CD4-positive, alpha-beta T cell treated with Interleukin-6 at 100 ng/mL for 8 hours (primary cell): ENCODE results near the gene TAF8.
"Not testable (repeated sequence)": the region's sequence is repeated elsewhere in the genome, so short reads cannot be mapped to it uniquely, and the experiment has no call there.

Experiments used
- DNase-seq: peaks from one replicate; pipeline ENCODE4 v3.0.0-alpha.2; 2020; ENCODE audit warnings: mixed read lengths, low spot score

Gene TAF8

DNA sequence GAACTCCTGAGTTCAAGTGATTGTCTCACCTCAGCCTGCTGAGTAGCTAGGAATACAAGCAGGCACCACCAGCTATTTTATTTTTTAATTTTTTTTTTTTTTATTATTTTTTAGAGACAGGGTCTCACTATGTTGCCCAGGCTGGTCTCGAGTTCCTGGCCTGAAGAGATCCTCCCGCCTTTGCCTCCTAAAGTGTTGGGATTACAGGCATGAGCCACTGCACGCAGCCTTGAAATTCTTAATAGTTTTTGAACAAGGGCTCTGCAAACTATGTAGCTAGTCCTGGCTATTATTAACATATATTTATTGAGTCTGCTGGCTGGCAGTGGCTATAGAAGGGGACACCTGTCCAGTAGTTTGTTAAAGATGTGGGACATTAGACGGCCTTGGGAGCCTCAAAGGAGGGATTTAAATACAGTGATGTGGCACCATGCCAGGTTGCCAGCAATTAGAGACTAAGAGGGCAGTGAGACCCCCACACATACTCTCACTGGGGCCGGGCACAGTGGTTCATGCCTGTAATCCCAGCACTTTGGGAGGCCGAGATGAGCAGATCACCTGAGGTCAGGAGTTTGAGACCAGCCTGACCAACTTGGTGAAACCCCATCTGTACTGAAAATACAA lies 21.1 kb upstream of the TAF8 start:
- no peak for DNase-seq

DNA sequence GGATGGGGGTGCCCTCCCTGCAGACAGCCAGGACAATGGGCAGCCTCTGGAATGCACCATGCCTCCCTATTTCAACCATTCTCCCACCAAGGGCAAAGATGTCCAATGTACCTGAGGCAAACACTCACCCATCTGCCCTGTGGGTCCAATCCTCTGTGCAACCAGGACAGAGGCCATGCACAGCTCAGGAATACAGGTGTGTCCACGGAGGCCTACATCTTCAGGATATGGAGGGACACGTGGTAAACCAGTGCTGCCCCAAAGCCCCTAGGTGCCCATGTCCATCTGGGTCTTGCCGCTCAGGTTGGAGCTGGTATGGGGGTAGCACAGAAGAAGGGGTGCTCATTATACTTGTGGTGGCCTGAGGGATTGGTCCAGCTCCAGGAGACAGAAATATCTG lies 20.4 kb upstream of the TAF8 start:
- DNase-seq, result no peak

DNA sequence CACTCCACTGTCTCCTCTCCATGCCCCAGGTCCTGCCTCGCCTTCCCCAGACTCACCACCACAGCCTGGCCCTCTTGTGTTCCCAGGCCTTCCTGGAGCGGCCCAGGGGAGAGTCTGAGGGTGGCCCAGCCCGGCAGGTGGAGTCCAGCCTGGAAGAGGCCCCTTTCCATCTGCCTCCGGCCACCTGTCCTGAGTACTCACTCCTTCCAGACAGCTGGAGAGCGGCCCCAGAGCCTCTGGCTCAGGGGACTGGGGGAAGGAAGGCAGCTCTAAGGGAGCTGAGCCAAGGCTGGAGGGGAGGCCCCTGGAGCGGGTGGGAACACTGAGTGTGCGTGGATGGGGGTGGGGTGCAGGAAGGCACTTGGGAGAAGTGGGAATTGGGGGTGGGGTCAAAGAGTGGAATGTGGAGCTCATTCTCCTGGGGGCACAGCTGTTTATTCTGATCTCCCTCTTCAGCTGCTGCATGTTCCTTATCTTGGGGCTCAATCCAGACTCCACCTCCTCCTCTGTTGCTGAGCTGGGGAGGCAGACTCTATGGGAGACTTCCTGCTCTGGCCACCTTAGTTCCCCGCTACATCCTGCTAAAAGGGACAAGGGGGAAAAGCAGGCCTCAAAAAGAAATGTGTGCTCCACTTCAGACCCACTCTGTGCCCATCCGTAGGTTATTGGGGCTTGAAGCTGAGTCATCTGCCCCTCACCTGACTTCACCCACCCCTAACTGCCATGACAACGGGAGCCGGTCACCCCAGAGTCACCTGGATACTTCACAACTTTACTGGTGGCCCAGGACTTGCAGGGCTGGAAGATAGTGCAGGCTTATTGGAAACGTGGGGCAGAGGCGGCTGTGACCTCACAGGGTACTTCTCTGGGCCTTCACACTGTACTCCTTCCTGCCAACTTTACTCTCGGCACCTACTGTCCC lies 19.5 kb upstream of the TAF8 start:
- peak; percentile 31 for DNase-seq

DNA sequence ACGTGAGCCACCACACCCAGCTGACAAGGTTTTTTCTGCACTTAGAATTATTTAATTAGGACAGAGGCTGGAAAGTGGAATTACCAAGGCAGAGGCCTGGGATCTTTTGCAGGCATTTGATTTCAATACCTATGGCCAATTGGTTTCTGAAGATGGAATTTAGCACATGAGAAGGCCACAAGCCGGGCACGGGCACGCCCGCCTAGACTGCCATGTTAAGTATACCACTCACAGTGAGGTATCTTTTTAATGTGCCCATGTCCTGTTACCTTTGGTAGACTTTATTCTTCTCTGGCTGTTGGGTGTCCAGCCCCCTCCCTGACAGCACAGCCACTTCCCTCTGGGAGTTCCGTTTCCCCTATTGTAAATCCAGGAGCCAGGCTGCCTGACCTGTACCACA lies 18.0 kb upstream of the TAF8 start:
- no peak for DNase-seq

DNA sequence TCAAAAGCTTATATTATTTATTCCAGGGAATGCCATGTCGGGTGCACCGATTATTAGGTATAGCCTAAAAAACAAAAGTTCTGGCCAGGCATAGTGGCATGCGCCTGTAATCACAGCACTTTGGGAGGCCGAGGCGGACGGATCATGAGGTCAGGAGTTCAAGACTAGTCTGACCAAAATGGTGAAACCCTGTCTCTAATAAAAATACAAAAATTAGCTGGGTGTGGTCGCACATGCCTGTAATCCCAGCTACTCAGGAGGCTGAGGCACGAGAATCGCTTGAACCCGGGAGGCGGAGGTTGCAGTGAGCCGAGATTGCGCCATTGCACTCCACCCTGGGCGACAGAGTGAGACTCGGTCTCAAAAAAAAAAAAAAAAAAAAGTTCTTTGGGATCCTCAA lies 12.7 kb upstream of the TAF8 start:
- DNase-seq, result not testable (repeated sequence)

DNA sequence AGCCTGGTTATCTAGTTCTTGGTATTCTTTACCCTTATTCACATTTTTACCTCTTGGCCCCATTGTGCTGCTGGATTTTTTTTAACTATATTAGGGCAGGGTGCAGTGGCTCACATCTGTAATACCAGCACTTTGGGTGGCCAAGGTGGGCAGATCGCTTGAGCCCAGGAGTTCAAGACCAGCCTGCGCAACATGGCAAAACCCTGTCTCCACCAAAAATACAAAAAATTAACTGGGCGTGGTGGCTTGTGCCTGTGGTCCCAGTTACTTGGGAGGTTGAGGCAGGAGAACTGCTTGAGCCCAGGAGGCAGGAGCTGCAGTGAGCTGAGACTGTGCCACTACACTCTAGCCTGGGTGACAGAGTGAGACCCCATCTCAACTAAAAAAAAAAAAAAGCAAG lies 12.2 kb upstream of the TAF8 start:
- no peak for DNase-seq

DNA sequence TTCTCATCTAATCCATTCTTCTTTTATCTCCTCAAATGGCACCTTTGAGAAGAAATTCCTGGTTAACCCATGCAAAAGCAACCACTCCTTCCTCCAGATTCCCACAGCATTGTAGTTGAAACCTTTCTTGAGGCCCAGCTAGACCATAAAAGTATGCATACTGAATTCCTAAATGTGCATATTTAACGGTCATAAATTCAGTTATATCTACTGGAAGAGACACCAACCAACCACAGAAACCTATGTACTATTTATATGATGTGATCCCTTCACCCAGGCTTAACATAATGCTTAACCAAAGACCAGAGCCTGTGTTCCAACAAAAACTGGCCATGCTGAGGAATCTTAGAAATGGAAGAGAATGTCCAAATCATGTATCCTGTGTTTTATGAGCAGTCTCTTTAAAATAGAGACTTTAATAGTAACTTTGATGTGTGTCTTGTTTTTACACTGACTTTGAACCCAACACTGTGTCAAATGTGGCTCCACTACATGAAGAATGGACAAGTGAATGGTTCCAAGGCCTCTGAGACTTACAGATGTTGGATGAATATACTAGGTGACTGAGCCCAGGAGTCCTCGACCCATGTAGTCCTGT lies 11.4 kb upstream of the TAF8 start:
- no peak for DNase-seq

DNA sequence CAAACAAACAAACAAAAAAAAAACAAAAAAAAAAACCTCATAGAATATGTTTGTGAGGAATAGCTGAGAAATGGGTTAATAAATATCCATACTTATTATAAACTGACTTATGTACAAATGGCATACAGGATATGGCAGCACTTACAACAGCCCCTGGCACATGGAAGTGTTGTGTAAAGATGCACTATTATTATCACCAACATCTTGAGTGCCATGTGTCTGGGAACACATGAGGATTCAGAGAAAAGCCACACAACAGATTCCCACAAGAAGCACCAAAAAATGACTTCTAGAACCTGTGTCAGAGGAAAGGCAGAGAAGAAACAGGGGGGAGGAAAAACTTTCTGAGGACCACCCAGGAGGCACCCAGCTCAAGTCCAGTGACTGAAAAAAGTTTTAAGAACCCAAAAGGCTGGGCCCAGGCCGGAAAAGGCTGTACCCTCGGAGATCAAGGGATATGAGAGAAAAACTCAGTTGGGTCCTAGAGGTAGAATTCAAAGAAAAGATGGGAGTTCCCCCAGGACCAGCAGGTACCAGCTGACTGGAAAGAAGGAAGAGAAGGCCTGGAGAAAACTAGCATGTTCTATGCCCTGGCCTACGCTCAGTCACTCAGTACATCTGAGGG lies 9.4 kb upstream of the TAF8 start:
- DNase-seq, result no peak

DNA sequence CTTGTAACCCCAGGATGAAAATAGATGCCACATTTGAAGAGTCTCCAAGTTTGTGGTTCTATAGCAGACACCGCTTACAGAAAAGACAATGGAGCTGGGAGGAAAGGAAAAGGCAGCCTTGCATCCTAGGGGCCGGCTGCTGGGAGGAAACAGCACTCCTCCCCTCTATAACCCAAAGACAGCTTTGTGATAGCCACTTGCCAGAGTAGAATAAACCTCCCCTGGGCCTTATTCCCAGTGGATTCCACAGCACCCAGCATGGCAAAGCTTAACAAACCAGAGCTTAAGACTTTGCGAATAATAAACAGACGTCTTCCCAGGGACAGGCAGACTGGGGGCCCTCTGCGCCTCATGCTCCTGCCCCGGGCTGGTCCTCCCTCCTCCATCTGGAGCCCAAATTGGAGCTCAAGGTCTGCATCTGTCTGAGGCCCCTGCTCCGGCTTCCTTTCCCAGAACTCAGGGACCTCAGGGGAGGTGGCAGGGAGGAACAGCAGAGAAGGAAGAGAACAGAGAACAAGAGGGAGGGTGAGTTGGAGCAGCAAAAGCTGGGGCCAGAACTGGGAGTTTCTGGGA lies 8.8 kb upstream of the TAF8 start:
- DNase-seq, result no peak

DNA sequence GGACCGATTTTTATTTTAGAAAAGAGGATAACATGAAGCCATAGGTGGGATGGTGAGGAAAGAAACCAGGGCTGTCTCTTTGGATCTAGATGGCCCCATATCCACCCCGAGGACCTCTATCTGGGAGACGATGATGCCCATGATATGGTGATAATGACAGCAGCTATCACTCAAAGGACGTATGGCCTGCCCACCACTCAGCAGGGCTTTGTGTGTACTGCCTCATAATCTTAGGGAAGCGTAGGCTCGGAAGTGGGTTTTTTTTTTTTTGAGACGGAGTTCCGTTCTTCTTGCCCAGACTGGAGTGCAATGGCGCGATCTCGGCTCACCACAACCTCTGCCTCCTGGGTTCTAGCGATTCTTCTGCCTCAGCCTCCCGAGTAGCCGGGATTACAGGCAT lies 8.2 kb upstream of the TAF8 start:
- no peak for DNase-seq

DNA sequence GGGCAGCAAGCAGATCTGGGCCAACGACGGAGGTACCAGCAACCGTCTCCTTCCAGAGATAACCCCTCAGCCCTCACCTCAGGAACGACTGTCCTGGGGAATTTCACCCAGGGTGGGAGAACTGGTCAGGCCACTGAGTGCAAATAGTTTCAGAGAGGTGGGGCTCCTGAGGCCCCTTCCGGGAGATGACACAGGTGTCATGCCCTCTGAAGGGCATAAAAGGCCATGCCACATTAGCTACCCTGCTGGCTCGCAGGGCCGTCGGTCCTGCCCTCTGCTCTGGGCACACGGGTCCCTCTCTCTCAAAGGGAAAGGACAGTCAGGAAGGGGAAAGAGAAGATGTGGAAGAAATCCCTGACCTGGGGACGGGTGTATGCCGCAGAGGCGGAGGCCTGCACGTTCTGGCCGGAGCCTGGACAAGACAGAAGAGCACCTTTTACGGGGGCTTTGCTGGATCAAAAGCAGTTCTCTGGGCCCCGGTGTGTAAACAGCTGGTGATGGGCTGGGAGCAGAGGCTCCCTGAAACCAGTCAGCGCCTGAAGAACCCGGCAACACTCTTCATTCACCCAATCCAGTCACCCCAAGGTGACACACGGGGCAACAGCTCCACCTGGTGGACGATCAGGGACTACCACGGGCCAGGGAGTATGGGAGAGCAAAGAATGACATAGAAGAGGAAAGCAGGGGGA lies 6.4 kb upstream of the TAF8 start:
- DNase-seq, result peak; percentile 88

DNA sequence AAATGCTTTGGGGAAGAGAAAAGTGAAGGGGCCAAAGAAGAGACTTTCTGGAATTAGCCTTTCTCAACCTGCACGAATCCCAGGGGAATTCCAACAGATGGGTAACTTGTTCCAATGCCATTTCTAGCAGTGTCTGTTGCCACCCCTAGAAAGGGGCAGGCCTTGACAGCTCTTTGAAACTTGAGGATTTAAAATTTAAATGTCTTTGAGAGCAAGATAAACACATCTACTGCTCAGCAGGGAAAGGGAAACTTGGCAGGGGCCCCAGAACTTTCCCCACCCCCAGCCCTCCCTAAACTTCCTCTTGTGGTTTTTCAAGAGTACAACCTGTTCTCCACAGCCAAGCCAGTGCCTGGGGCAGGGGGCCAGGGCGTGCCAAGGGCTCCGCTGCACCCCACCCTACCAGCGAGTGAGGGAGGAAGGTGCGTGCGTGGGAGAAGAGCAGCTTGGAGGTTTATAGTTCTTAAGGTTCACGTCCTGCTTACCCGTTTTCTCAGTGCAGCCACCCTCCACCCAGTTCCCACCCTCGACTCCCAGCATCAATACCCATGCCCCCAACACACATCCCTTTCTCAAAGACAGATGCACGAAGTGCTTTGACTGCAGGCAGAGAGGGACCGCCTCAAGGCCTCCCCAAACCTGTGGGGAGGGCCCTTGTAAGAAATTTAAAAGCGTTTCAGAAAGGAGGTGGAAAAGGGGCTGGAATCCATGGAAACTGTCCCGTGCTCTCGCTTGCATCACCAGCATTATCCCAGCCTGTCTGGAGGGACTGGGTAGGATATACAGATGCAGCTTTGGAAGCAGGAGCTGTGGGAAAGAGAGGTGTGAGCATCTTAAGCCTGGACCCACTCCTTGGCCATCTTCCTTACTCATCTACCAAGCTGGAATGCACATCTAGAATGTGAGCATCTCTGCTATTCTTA lies 4.5 kb upstream of the TAF8 start:
- peak; percentile 92 for DNase-seq

DNA sequence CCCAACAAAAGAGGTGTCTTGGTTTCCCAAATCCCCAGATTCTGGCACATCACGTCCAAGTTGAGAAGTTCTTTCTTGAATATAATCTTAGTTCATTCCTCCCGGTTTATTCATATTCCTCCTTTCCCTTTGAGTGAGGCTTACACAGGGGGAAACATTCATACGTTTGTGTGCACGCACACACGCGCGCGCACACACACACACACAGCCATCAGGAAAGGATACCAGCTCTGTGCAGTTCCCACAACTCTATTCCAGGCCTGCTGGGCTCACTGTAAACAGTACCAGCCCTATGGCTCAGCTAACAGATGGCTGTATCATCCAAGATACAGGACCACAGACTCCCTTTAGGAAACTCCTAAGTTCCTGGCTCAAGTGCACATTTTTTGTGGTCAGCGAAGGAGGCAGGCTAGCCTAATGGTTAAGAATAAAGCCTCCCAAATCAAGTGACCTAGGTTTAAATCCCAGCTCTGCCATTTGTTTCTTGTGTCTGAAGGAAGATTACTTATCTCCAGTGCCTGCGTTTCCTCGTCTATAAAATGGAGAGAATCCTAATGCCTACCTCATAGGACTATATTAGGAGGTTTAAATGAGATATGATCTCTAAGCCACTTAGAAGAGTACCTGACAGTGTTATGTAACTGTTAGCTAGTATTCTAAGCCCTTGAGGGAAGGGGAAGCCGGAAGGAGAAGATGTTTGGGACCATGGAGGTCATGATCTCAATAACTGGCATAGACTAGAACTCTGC lies 3.7 kb upstream of the TAF8 start:
- DNase-seq, result no peak

DNA sequence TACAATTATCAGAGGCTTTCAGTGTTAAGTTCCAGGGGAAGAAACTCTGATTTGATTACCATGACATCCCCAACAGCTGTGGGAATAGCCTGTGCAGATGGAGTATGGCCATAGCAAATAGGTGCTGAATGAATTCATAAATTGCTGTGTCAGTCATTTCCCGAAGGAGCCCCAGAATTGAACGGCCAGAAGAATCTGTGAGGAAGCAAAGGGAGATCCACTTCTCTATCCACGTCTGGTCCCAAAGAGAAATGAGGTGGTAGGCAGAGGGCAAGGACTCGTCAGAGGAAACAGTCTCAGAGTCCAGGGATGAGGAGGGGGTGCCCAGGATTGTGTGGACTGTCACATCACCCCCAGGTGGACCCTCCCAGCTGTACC lies 3.1 kb upstream of the TAF8 start:
- DNase-seq, result no peak

DNA sequence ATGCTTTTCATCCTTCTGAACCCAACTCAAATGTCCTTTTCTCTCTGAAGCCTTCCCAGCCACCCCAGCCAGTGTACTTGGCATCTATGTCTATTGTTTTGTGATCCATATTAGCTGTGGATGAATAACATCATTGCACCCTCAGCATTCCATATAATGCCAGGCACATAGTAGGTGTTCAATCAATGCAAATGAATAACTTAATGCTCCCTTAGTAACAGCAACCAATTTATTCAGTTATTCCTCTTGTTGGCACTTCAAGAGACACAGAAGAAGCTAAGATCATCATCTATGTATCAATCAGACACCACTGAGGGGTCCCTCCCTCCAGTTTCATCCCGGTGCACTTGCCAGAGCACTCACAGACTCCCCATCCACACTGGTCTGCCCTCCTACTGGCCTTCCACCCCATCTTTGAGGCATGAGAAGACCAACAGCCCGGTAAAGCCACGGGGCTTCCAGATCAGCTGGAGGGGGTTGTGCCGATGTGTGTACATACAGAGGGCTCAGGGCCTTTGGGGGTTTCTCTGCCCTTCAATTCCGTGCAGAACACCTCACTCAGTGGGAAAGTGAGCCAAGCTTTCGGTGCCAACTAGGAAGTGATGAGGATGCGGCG lies 2.4 kb upstream of the TAF8 start:
- DNase-seq, result no peak

DNA sequence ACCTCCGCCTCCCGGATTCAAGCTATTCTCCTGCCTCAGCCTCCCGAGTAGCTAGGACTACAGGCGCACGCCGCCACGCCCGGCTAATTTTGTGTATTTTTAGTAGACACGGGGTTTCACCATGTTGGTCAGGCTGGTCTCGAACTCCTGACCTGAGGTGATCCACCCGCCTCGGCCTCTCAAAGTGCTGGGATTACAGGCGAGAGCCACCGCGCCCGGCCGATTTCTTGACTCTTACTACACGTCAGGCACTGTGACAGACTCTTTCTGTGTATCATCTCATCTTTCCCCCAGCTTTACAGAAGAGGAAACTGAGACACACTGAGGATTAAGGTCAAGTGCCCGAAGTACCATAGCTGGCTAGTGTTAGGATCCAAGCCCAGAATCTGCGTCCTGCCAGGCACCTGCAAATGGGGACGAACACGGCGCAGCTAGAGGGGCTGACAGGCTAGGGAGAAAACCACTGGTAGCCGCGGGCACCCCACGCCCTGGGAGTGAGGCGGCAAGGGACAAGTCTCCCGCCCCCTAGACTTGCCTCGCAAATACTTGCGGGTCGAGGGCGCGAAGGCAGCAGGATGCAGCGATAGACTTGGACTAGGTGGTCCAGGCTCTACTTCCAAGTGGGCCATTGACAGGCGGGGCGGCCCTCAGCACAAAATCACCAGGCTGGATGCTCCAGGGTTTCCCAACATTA lies 1.1 kb upstream of the TAF8 start:
- DNase-seq, result no peak

DNA sequence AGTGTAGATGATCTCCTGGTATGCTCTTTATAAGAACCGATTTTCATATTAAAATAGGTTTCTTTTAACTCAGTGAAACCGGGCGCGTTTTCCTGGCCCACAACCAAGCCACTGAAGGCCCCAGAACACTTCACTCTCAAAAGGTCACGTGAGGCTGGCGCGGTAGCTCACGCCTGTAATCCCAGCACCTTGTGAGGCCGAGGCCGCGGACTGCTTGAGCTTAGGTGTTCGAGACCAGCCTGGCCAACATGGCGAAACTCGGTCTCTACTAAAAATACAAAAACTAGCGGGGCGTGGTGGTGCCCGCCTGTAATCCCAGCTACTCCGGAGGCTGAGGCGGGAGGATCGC lies 402 bp upstream of the TAF8 start:
- no peak for DNase-seq

DNA sequence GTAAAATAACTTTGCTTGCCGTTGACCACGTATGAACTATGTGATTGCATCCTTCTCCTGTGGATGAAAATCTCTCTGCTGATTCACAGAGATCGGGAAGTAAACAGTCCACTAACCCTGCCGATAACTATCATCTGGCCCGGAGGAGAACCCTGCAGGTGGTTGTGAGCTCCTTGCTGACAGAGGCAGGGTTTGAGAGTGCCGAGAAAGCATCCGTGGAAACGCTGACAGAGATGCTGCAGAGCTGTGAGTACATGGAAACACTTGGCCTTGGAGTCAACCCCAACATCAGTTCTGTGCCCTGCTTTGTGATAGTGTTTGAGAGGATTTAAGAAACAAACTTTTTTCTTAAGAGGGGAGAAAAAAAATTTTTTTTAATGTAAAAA lies 937 bp downstream of the TAF8 start:
- no peak for DNase-seq

DNA sequence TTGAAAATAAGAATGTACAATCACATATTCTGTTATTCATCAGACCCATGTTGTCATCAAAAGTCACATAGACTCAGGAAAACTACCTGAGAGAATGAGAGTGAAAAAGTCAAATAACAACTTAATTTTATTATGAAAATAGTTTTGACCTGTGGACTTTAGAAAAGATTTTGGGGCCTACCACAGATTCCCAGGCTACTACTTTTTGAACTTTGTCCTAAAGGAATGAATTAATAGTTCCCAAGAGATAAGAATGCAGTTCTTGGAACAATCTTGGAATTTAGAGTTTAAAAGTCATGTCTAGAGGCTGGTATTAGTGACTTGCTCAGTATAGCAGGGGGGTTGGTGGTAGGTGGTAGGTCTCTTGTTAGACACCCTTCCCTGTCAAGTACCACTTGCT lies 3.3 kb downstream of the TAF8 start:
- no peak for DNase-seq
